HG03097 (cell line): ENCODE results near the gene CFAP221.

Experiments used
- ATAC-seq: cut with Tn5 transposase; IDR thresholded peaks from one replicate; pipeline ENCODE4 v1.9.1; 2021; ENCODE audit not compliant: unreplicated experiment, low FRiP score

CFAP221 gene

DNA sequence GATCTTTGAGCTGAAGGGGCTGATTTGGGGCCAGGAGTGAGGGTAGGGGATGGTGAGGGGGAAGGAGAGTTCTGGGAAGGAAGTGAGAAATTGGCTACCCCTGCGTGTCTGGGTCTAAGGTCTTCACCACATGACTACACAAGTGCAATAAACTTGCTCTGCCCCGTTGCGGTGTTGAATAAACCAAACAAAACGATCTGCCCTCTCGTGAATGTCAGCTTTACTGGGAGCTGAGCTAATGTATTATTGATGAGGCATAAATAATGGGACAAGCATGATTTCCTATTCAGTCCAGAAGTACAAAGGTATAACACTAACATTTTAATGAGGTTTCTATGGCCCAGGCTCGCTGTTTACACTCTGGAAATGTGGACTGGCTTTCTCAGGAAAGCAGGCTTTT is 8.0 kb upstream of the CFAP221 start:
- ATAC-seq: no peak

DNA sequence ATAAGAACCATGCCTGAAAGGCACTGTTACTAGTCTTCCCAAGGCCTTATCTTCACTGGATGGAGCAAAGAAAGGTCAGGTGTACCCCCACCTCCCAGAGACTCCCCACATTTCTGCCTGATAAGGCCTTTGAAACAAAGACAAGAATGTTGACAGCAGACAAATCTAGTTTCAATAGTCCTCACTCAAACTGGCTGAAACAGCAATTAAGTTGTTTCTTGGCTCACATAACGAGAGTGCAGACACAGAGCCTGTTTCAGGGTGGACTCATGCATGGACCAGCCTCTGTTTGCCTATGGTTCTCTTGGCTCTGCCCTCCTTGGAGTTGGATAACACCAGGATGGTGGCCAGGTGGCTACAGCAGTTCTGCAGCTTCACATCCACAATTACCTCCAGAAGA is 7.5 kb upstream of the CFAP221 start:
- no peak for ATAC-seq

DNA sequence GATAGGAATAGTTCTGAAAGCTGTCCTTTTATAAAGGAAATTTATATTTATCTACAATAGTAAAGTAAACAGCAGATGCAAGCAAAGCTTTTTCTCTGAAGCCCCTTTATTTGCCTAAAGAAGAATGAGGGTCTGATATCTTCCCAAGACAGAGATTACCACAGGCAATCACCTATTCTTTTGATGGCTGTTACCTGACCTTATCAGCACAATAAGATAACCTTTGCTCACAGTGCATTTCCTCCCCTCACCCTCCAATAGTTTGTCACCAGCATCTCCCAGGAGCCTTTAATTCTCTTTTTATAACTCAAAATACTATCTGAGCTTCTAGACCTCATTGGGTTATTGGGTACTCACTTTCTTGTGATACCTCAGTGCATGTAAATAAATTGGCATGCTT is 6.5 kb upstream of the CFAP221 start:
- ATAC-seq: no peak

DNA sequence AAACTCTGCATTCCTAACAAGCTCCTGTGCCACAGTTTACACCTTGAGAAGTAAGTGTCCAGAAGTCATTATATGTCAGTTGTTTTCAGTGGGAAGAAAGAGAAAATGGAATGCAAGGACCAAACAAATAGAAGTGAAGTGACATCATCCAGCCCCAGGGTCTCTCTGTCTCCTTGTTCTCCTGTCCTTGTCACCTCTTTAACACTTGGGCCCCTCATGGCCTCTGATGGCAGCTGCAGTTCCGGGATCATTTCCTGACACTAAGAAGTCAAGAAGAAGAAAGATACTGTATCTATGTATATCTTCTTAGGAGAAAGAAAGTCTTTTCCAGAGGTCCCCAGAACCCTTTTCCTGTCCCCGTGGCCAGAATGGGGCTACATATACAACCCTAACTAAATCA is 2.8 kb upstream of the CFAP221 start:
- ATAC-seq: no peak

DNA sequence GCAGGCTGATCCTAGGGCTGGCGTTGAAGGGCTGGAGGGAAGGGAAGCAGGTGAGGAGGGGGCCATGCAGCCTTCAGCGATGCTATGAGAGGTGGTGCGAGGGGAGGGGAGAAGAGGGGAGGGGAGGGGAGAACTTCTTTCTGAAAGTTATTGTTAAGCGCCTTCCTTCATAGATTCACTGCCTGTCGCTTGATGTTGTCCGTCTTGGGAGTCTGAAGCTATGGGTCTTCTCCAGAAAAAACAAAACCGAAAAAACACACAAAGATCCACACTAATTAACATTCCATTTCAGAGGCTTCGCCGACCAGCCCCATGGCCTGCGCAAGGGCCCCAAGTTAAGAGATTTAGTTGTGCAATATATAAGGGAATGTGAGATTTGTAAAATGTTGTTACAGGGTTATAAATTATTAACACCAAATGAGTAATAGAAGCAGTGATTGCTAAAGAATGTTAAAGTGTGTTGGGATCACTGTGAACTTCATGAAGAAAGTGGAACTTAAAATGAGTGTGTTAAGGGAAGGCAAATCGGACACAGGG is 758 bp downstream of the CFAP221 start:
- ATAC-seq: no peak

DNA sequence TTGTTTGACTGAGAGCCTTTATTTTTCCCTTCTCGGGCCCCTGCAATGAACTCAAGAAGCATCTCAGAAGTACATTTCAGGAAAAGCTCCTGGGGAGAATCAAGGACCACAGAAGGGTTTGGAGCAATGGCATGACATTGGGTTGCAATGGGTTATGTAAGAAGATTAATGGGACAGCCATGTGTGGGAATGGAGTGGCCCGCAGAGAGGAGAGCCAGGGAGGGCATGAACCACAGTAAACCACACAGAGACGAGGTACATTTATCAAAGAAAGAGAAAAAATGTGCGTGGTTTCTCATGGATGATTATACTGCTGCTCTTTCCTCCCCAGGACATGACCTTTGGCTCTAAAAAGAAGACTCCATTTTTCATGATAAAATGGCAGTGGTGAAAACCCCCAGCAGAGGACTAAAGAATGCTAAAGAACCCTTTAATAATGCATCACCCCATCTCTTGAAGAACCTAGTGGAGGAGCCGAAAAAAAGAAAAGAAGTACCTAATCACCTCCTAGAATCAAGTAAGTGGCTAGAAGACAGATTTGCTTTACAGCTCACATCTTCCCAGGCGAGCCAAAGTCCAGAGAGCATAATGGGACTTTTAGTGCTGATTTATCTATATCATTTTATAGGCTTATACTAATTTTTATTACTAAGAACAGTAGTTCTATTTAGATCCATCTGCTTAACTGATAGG is 1.7 kb downstream of the CFAP221 start:
- no peak for ATAC-seq

DNA sequence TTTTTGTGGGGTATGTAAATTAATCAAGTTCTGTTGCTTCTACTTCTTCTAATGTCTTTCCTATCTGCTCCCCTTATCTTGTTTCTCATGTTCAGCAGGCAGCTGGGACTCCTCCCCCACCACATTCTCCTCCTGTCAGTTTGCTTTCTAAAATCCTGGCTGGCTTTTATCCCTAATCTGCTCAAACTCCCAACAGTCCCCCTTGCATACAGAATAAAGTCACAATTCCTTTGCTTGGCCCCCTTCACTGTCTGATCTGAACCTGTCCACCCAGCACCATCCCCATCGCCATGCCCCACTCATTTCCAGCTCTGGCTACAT is 2.2 kb downstream of the CFAP221 start:
- ATAC-seq: no peak

DNA sequence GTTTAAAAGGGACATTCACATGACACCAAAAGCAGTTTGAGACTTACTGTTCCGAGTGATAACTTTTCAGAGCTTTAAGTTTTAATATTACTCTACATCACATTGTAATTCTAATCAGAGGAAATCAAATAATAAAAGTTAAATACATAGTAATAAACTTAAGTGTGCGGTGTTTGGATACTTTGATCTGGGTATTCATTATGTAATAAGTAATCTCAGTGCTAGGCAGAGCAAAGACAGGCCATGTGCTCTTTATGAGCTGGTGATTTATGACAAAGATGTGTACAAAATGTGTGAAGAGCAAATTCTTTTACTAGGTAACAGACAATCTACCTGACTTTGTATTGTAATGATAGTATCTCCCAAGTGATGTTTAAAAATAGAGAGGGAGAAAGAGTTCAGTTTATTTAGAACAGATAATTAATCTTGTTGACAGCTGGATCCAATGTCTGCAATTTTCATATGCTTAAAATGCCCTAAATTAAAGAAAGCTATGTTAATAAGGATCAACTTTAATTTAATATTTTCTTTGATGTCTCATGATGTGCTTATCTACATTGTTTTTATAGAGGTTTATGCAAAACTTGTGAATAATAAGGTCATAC is 4.4 kb downstream of the CFAP221 start:
- no peak for ATAC-seq

DNA sequence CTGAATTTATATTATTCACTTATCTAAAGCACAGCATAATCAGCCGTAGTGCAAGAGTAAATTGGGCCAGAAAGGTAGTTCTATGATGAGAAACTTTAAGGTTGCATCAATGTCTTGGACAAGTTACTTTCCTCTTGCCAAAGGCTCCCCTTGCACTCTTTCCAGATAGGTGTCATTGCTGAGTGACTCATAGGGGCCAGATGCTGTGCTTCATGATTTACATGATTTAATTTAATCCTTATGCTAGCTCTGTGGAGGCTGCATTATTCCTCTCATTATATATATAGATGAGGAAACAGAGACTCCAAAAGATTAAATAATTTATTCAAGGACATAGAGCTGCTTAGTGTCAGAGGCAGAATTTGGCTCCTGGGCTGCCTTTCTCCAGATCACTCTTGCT is 5.0 kb downstream of the CFAP221 start:
- ATAC-seq: no peak

DNA sequence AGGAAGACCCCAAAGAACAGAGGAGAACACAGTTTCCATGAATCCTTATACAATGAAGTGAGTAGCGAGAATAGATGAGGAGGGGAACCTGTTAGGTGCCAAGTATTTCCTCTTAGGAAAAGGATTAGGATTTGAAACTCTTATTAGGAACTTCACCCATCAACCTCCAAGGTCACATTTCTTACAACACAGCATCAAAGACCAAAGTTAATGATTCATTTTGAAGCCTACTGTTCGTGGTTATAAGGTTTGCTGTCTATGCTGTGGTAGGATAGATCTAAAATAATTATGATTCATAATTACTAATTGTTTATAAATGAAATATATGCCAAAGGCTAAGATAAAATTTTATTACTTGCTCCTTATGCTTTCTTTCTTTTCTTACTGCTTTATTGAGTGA is 6.1 kb downstream of the CFAP221 start:
- ATAC-seq: no peak

DNA sequence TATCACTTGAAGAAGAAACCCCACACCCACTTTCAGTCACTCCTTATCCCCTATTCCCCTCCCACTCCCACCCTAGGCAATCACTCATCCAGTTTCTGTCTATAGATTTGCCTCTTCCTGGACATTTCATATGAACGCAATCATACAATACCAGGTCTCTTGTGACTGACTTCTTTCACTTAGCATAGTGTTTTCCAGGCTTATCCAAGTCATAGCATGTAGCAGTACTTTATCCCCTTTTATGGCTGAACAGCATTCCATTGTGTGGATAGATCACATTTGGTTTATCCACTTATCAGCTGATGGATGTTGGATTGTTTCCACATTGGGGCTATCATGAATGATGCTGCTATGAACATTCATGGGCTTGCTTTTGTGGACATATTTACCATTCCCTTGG is 6.6 kb downstream of the CFAP221 start:
- ATAC-seq: no peak

DNA sequence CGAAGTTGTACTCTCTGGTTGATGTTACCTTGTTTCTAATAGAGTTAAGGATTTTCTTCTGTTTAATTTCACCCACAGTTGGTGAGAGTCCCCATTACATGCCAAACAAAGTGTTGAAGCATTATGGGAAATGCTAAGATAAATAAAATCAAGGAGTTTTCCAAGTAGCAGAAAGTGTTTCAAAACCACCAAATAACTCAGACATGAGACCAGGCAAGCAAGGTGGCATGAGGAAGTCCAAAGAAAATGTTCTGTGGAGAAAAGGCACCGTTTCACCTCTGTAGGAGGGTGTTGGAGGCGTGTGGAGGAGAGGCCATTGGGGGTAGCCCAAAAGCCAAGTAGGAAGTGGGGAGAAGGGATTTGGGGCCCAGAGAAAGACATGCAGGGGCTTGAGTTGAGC is 8.7 kb downstream of the CFAP221 start:
- ATAC-seq: no peak

DNA sequence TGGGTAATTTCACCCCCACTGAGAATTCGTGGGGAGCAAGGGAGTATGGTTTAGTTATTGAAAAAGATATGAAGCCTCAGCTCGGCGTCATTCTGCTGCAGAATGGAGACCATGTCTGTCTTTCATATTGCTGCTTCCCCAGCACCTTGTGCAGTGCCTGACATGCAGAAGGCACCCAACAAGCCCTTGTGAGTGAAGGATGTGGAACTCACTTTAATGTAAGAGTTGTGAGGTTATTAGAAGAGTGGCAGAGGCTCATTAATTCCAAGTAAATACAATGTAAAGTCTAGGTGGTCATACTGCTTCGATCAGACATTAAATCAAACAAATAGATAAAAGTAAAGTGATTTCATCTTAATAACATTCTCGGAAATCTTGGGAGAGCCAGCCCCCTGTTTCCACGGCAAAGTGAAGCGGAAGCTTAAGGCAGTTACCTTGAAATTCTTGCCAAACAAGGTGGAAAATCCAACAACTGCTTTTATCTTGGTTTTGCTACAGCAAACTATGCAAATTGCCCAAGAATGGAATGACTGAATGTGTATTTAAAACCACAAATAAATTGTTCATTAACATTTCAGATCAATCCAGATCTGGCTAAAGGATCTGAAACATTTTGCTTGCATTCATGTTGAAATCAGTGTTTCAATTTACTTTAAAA is 9.6 kb downstream of the CFAP221 start:
- no peak for ATAC-seq

DNA sequence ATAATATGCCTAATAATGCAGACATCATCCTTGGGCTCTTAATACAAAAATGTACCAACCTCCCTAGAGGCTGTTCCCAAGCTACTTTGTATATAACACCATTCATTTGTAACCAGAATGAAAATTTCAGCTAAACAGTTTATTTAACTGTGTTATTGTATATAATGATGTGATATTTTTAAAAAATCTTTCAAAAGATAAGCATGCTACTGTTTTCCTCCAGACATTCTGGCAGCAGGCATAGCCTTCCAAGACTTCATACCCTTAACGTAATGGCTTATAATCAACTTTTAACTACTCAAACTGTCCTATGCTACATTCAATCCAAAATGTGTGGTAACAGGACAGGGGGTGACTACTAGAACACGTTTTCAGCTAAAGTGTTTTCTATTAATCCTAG is 21.2 kb downstream of the CFAP221 start:
- no peak for ATAC-seq

DNA sequence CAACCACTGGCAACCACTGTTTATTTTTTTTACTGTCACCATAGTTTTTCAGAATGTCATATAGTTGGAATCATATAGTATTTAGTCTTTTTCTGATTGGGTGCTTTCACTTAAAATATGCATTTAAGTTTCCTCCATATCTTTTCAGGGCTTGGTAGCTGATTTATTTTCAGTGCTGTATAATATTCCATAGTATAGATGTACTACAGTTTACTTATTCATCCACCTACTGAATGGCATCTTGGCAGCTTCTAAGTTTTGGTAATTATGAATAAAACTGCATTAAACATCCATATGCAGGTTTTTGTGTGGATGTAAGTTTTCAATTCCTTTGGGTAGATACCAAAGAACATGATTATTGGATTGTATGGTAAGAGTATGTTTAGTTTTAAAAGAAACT is 23.0 kb downstream of the CFAP221 start:
- ATAC-seq: no peak

DNA sequence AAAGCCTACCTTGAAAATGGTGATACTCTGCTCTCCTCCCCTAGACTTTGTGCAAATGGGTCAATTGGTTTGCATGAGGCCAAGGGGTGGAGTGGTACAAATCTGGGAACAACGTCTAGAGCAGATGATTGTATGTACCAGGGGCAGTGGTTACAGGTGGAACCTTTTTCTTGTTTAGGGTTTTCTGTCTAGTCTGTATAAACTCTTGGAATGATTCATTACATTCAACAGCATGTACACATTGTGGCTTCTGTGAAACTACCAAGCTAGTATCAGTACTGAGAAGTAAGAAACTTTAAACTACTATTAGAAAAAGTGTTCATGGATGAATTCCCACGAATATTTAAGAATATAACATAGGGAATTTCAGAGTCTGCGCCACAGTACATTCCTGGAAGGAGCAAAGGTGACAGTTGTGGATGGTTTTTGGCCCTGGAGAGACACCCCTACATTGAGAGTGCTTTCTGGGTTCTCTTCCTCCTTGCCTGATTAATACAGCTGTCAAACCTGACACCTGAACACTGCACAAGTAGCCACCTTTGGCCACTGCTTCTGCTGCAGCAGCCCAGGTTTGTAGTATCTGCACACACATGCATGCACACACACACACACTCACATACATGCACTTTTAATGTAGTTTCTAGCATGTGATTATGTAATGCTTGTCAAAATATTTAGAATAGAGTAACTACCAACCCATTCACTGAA is 30.0 kb downstream of the CFAP221 start:
- peak; percentile 97 for ATAC-seq

DNA sequence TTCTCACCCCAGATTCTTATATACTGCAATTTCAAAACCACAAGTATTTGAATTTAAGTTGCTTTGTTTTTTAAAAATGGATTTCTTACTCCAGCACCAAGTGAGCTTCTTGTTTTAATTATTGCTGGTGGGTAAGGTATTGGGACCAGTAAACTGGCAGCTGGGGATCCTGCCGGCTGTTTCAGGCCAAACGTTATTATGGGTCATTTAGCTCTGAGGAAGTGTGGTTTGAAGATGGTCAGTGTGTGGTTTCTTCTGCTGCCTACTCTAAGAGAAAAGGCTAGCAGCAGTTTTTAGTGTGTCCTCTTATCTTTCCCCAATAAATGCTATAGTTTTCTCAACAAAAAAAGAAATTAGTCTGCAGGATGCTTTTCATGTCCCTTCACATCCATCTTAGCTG is 30.6 kb downstream of the CFAP221 start:
- ATAC-seq: no peak

DNA sequence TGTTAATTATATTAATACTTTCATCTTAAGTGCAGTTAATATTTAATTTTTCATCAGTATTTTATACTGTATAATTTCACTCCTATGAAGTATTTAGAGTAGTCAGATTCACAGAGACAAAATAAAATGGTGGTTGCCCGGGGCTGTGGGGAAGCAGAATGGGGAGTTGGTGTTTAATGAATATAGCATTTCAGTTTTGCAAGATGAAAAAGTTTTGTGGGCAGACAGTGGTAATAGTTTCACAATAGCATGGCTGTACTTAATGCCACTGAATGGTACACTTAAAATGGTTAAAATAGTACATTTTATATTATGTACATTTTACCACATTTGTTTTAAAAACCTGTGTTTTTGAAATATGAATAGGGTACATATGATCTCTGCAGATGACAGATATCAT is 31.2 kb downstream of the CFAP221 start:
- ATAC-seq: no peak

DNA sequence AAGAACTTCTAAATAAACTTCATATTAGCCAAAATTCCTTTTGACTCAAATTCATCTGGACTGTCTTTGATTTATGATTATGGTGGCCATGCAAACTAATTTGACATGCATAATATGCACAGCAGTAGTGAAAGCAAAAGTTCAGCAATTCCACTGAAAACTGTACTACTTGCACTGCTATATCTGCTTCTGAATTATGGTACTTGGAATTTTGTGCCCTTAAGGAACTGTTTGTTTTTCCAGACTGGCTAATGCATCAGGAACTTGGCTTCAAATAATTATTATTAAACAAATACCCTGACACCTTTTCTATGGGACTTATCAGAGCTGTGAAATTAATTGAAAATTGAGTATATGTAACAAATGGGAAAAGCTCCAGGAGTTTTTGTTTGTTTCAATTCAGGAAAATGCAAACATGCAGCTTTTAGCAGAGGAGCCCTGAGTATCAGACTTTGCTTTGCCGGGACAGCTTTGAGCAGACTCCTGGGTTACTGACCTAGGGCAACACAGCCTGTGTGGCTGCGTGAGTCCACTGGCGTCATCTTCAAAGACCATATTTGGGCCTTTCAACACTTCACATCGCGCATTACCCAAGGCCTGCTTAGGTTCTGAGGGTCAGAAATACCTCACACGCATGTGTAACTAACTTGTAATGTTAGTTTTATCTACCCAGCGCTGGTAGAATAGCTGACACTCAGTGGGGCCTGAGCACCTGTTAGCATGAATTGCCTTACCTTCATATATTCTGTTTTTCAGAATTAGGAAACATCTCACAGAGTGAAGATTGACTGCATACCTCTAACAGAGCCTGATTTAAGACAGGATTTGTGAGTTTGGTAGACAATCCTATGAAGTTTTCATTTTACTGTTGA is 35.4 kb downstream of the CFAP221 start:
- no peak for ATAC-seq

DNA sequence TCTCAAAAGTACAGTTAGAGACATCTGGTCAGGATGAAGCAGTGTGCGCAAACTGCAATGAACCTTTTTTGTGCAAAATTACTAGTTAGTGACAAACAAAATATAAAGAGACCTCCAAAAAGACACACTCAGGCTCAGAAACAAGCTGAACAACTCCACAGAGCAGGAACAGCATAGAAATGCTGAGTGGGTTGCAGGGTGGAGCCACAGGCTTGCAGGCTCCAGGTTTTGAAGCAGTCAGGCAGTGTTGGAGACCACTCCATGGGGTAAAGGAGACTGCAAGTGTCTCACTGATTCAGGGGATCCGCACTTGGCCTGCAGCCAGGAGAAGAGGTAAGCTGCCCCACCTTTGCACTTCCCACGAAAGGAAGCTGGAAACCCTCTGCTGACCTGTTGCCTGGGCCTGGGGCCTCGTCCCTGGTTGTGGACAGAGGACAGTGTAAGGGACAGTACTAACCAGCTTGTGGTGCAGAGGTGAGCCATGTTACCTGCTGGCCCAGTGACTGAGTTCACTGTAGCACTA is 36.4 kb downstream of the CFAP221 start:
- no peak for ATAC-seq
